A673 (cell line): ENCODE measurements around the gene SYNJ2.

ENCODE experiments used
- EZH2 ChIP-seq: fragments of 200-600 bp; sonication (generic); IDR thresholded peaks from 2 replicates; pipeline ENCODE4 v1.6.1; 2017; ENCODE audit warnings: borderline replicate concordance, low read depth, mild to moderate bottlenecking, mixed read lengths, antibody characterized with exemption, low read length; ENCODE audit not compliant: poor library complexity, severe bottlenecking
- TF ChIP-seq, protein P1 (sequence below): fragments of 300-800, 200-600 bp; sonication (generic); conservative IDR thresholded peaks from 2 replicates; pipeline ENCODE4 v1.5.1; 2017; ENCODE audit warnings: low read depth, mild to moderate bottlenecking, antibody characterized with exemption, low read length, moderate library complexity, mixed read lengths

DNA sequence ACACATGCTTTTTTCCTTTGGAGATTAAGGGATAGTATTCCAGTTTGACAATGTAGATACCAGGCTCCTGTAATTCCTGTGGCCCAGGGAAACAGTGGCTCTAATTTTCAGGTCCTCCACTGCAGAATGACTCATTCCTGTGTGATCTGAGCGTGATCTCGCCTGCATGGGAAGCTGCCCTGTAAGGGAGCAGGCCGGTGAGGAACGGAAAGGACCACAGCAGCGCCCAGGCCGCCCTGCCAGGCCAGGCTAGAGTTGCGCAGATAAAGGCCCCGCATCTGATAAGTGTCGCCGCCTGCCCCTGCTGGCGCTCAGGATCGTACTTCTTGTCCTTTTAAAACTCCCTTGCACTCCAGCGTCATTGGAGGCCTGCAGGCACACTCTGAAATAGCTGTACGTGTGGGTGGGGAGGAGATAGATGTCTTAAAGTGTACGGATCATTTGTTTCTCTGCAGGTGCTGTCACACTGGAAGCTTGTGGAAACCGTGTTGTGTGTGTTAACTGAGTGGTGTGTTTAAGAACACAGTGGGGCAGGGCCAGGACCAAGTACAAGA is 60.7 kb downstream of the SYNJ2 start:
- TF ChIP-seq, protein P1, sequence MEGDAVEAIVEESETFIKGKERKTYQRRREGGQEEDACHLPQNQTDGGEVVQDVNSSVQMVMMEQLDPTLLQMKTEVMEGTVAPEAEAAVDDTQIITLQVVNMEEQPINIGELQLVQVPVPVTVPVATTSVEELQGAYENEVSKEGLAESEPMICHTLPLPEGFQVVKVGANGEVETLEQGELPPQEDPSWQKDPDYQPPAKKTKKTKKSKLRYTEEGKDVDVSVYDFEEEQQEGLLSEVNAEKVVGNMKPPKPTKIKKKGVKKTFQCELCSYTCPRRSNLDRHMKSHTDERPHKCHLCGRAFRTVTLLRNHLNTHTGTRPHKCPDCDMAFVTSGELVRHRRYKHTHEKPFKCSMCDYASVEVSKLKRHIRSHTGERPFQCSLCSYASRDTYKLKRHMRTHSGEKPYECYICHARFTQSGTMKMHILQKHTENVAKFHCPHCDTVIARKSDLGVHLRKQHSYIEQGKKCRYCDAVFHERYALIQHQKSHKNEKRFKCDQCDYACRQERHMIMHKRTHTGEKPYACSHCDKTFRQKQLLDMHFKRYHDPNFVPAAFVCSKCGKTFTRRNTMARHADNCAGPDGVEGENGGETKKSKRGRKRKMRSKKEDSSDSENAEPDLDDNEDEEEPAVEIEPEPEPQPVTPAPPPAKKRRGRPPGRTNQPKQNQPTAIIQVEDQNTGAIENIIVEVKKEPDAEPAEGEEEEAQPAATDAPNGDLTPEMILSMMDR, result no peak
- no peak for TF ChIP-seq EZH2
